ENCODE data around the gene SMAD3.

Gene SMAD3

GRCh38 chr15:67196672-67197363 is 131.4 kb downstream of the SMAD3 start:
- DNase-seq (ENCODE audit: low read depth): no peak

- no peak for DNase-seq (ENCODE audit: low read depth)
Observed at GRCh38 chr15:67197364-67197695, 131.9 kb downstream of the SMAD3 start.

- DNase-seq (ENCODE audit: low read depth): no peak
Observed at GRCh38 chr15:67198157-67198754, 132.9 kb downstream of the SMAD3 start.

GRCh38 chr15:67199391-67199790 is 134.0 kb downstream of the SMAD3 start:
- DNase-seq (ENCODE audit: low read depth): no peak

GRCh38 chr15:67199881-67200763 is 134.7 kb downstream of the SMAD3 start:
- no peak for DNase-seq (ENCODE audit: low read depth)

- peak; percentile 12 for DNase-seq (ENCODE audit: low read depth)
Observed at GRCh38 chr15:67201136-67201535, 135.7 kb downstream of the SMAD3 start.

- DNase-seq (ENCODE audit: low read depth): no peak
Observed at GRCh38 chr15:67202091-67202490, 136.7 kb downstream of the SMAD3 start.

GRCh38 chr15:67202991-67203390 is 137.6 kb downstream of the SMAD3 start:
- DNase-seq (ENCODE audit: low read depth): no peak

GRCh38 chr15:67207555-67208207 is 142.3 kb downstream of the SMAD3 start:
- DNase-seq (ENCODE audit: low read depth): no peak

- DNase-seq (ENCODE audit: low read depth): no peak
Observed at GRCh38 chr15:67208396-67208795, 143.0 kb downstream of the SMAD3 start.

- no peak for DNase-seq (ENCODE audit: low read depth)
Observed at GRCh38 chr15:67210555-67211168, 145.3 kb downstream of the SMAD3 start.

GRCh38 chr15:67212684-67213367 is 147.4 kb downstream of the SMAD3 start:
- no peak for DNase-seq (ENCODE audit: low read depth)

- no peak for DNase-seq (ENCODE audit: low read depth)
Observed at GRCh38 chr15:67215102-67215501, 149.7 kb downstream of the SMAD3 start.

- no peak for DNase-seq (ENCODE audit: low read depth)
Observed at GRCh38 chr15:67216859-67217258, 151.5 kb downstream of the SMAD3 start.

- no peak for DNase-seq (ENCODE audit: low read depth)
Observed at GRCh38 chr15:67218428-67218827, 153.0 kb downstream of the SMAD3 start.

- DNase-seq (ENCODE audit: low read depth): no peak
Observed at GRCh38 chr15:67219288-67219687, 153.9 kb downstream of the SMAD3 start.

- no peak for DNase-seq (ENCODE audit: low read depth)
Observed at GRCh38 chr15:67224889-67225288, 159.5 kb downstream of the SMAD3 start.

- no peak for DNase-seq (ENCODE audit: low read depth)
Observed at GRCh38 chr15:67225336-67225735, 159.9 kb downstream of the SMAD3 start.

GRCh38 chr15:67227431-67227830 is 162.0 kb downstream of the SMAD3 start:
- DNase-seq (ENCODE audit: low read depth): no peak

GRCh38 chr15:67227846-67228245 is 162.4 kb downstream of the SMAD3 start:
- no peak for DNase-seq (ENCODE audit: low read depth)

- DNase-seq (ENCODE audit: low read depth): no peak
Observed at GRCh38 chr15:67228286-67228685, 162.9 kb downstream of the SMAD3 start.

- no peak for DNase-seq (ENCODE audit: low read depth)
Observed at GRCh38 chr15:67230504-67230903, 165.1 kb downstream of the SMAD3 start.
